Activated CD8-positive, alpha-beta memory T cell treated with anti-CD3 and anti-CD28 coated beads, Interleukin-2, amount 50 U/mL, for 4 hours (primary cell): ENCODE results near the gene TTC39B.
"Not testable (repeated sequence)": the region's sequence is repeated elsewhere in the genome, so short reads cannot be mapped to it uniquely, and the experiment has no call there.

ENCODE experiments used
- DNase-seq: peaks from one replicate; pipeline ENCODE4 v3.0.0-alpha.2; 2020

Gene TTC39B

GRCh38 chr9:15262581-15262980 lies 44.4 kb downstream of the TTC39B start:
- DNase-seq = no peak

- DNase-seq = no peak
These were observed 50.6 kb downstream of the TTC39B start for GRCh38 chr9:15256426-15256825.

GRCh38 chr9:15253786-15254185 lies 53.2 kb downstream of the TTC39B start:
- DNase-seq = no peak

- no peak for DNase-seq
These were observed 53.8 kb downstream of the TTC39B start for GRCh38 chr9:15253197-15253596.

- DNase-seq = no peak
These were observed 57.0 kb downstream of the TTC39B start for GRCh38 chr9:15249981-15250380.

- no peak for DNase-seq
These were observed 57.8 kb downstream of the TTC39B start for GRCh38 chr9:15249042-15249818.

- DNase-seq = no peak
These were observed 58.4 kb downstream of the TTC39B start for GRCh38 chr9:15248621-15249020.

GRCh38 chr9:15248081-15248480 lies 58.9 kb downstream of the TTC39B start:
- no peak for DNase-seq

GRCh38 chr9:15246708-15247107 lies 60.3 kb downstream of the TTC39B start:
- no peak for DNase-seq

- DNase-seq = no peak
These were observed 60.8 kb downstream of the TTC39B start for GRCh38 chr9:15246243-15246642.

GRCh38 chr9:15244001-15244441 lies 63.0 kb downstream of the TTC39B start:
- no peak for DNase-seq

GRCh38 chr9:15243081-15243480 lies 63.9 kb downstream of the TTC39B start:
- no peak for DNase-seq

- DNase-seq = no peak
These were observed 66.1 kb downstream of the TTC39B start for GRCh38 chr9:15240927-15241326.

- no peak for DNase-seq
These were observed 67.2 kb downstream of the TTC39B start for GRCh38 chr9:15239816-15240215.

GRCh38 chr9:15238646-15239045 lies 68.4 kb downstream of the TTC39B start:
- DNase-seq = no peak

- DNase-seq = no peak
These were observed 71.4 kb downstream of the TTC39B start for GRCh38 chr9:15235658-15236057.

GRCh38 chr9:15233941-15234490 lies 73.0 kb downstream of the TTC39B start:
- not testable (repeated sequence) for DNase-seq

GRCh38 chr9:15232706-15233280 lies 74.2 kb downstream of the TTC39B start:
- DNase-seq = not testable (repeated sequence)

GRCh38 chr9:15231788-15232635 lies 75.0 kb downstream of the TTC39B start:
- DNase-seq = no peak

- DNase-seq = no peak
These were observed 77.6 kb downstream of the TTC39B start for GRCh38 chr9:15229409-15229808.

- DNase-seq = no peak
These were observed 79.5 kb downstream of the TTC39B start for GRCh38 chr9:15227491-15227890.

- no peak for DNase-seq
These were observed 81.4 kb downstream of the TTC39B start for GRCh38 chr9:15225564-15226126.

- no peak for DNase-seq
These were observed 84.7 kb downstream of the TTC39B start for GRCh38 chr9:15222313-15222712.
